Activated naive CD4-positive, alpha-beta T cell treated with Interleukin-2 at 50 U/mL for 16 hours (primary cell): Measurements from ENCODE around the gene SET.
A peak's percentile ranks its signal among the peaks of the same experiment; 100 is the strongest.
"Not testable (repeated sequence)": the region's sequence is repeated elsewhere in the genome, so short reads cannot be mapped to it uniquely, and the experiment has no call there.

Experiments used
- DNase-seq: peaks from one replicate; pipeline ENCODE4 v3.0.0-alpha.2; 2020

The SET gene

DNA sequence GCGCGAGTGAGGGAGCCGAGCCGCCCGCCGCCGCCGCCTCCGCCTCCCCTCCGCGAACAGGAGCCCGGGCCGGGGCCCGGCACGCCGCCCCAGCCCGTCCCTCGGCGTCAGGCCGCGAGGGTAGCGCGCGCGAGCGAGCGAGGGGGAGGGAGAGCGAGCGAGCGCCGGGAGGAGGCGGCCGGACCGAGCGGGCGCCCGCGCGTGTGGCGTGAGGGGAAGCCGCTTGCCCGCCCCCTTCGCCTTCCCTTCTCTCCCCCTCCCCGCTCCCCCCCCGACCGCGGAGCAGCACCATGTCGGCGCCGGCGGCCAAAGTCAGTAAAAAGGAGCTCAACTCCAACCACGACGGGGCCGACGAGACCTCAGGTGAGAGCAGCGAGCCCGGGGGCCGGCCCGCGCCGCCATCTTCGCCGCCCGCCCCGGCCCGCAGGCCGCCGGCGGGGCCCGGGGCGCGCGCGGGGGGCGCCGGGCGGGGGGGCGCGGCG, 312 bp downstream of the SET start:
- DNase-seq = peak; percentile 63

DNA sequence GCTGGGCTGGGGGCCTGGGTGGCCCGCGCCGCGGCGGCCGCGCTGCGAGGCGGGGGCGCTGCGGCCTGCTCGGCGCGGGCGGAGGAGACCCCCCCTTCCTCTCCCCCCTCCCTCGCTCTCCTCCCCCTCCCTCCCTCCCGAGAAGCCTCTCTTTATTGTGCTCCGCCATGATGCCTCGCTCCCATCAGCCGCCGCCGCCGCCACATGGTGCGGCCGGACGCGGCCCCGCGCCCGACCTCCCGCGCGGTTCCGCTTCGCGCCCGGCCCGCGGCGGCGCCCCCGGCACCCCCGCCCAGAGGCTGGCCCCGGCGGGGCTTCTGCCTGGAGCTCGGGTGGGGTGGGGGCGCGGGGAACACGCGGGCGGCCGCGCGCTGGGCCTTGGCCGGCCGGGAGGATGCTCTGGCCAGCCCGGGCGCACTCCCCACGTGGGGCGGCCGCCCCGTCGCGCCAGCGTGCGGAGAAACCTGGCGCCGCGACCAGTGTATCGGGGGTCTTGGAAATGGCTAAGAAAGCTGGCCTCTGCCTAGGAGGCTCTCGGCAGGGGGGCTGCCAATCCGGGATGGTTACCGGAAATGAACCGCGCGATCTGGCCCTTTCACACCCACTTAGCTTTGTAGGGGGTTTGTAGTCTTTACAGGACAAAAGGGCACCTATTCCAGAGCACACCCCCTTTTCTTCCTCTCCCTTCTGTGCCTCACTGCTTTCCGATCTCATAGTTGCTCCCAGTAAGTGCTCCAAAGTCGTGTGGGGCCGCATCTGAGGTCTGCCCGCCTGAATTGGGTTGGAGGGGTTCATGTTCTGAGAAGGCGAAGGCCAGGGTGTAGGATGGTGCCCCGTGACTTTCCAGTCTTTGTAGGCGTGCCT, 1.0 kb downstream of the SET start:
- peak; percentile 60 for DNase-seq

DNA sequence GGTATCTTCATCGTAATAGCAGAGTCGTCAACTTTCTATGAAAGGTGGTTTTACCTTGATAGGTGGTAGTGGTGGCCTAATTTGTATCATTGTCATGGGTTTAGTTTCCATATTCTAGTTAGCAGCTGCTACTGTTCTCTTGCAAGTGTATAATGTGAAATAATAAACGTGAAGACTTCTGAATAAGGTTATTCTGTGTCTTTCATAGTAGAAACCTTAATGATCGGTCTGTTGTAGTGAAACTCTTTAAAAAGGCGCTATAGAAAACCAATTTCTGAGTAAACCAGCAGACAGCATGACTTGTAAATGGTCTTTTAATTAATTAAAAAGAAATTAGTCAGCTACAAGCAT, 1.6 kb downstream of the SET start:
- DNase-seq = no peak

DNA sequence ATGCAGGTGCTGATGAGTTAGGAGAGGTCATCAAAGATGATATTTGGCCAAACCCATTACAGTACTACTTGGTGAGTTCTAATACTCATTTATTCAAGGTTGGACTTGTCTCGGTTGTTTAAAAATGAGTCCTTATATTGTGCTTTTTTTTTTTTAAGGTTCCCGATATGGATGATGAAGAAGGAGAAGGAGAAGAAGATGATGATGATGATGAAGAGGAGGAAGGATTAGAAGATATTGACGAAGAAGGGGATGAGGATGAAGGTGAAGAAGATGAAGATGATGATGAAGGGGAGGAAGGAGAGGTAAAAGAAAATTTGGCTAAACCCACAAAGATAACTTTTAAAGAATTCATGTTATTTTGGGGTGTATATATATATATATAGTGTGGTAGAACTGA, 4.7 kb downstream of the SET start:
- not testable (repeated sequence) for DNase-seq

DNA sequence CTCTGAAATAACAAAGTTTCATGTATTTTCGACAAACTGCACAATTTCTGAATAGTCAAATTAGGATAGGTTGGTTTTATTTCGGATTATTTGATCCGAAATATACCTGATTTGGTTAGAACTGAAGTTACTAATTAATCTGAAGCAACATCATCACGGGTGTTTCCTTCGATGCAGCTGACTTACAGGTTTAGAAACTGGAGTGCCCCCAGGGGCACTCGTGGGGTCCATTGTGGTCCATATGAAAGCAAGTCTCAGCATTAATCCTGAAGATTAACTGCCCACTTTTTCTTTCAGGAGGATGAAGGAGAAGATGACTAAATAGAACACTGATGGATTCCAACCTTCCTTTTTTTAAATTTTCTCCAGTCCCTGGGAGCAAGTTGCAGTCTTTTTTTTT, 5.3 kb downstream of the SET start:
- no peak for DNase-seq

DNA sequence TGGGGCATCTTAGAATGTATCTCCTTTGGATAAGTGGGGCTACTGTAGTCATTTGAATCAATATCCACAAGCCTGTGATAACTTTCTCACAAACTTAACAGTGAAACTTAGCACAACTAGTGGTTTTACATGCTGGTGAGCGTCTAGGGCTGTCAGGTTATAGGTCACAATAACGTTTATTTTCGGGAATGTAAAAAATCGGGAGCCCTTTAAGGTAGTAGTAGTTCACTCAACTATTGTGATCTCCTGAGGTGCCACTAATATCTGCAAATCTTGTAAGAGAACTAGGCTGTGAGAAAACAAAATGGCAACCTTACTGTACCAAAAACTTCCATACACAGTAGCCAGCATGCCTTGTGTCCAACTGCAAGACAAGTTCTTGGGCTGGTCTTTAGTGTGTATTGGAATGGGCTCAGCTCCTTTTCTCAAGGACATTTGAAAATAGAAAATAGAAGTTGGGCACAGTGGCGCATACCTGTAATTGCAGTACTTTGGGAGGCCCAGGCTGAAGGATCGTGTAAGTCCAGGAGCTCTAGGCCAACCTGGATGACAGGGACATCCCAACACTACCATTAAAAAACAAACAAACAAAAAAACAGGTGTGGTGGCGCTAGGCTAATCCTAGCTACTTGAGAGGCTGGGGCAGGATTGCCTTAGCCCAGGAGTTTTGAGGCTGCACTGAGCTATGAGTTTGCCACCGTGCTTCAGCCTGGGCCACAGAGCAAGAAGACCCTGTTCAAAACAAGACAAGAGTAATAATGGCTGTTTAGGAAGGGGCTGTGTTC, 8.1 kb downstream of the SET start:
- no peak for DNase-seq

DNA sequence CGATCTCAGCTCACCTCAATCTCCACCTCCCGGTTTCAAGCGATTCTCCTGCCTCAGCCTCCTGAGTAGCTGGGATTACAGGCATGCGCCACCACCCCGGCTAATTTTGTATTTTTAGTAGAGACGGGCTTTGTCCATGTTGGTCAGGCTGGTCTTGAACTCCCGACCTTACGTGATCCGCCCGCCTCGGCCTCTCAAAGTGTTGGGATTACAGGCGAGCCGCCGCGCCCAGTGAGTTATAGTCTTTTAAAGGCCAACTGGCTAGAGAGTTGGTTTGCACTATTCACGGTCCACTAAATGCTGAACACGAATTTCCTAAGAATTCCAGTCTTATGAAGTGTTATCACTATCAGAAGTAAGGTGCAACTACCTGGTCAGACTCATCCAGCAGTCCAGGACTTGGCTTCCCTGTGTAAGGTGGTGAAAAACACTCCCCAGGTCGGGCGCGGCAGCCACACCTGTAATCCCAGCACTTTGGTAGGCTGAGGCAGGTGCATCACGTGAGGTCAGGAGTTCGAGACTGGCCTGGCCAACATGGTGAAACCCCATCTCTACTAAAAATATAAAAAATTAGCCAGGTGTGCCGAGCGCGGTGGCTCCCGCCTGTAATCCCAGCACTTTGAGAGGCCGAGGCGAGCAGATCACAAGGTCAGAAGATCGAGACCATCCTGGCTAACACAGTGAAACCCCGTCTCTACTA, 10.2 kb downstream of the SET start:
- not testable (repeated sequence) for DNase-seq

DNA sequence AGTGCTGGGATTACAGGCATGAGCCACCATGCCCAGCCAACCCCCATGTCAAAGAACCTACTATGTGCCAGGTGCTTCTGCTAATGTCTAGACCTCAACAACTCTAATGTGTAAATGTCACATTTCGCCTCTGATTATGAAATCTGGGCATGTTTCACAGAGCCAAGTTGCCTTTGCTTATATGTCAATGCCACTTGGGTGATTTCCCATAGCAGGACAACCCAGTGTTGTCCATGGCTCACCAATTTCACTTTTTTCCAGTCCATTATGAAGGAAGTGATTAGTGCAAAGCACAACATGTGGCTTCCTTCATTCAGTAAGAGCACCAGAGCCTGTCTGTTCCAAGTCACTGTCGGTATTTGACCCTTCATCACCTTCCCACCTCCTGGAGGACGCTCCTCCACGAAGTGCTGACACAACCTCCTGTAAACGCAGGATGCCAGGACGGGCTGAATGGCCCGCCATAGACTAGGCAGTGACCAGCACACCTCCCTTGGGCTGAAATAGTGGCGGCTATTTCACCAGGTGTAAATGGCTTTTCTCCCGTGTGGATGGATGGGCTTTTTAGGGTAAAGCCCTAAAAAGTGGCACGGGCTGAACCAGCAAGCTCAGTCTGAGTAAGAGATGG, 12.3 kb downstream of the SET start:
- DNase-seq = no peak

DNA sequence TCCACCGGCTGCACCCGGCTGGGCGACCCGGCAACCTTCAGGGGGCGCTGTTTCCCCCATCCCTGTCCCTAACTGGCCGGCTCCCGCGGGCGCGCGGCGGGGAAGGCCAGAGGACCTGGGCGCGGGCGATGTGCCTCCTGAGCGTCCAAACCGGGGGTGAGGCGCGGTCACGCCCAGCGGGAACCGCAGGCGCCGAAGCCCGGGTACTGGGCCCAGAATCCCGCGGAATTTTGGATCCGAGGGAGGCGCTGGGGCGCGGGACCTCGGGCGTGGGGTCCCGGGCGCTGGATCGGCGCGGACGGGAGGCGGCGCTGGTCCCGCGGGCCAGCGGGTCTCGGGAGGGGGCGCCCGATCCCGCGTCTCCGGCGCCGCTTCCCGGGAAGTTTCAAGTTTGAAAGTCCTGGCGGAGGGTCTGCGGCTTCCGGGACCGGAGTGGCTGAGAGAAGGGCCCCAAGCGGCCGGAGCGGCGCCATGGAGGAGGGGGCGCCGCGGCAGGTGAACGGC, 13.5 kb downstream of the SET start, which contains the start of gene PKN3:
Gene PKN3 (plus strand): TSS at position 59 of the 504 bp plus-strand sequence. CDS start 413 bp downstream, at position 472.
- peak; percentile 88 for DNase-seq

DNA sequence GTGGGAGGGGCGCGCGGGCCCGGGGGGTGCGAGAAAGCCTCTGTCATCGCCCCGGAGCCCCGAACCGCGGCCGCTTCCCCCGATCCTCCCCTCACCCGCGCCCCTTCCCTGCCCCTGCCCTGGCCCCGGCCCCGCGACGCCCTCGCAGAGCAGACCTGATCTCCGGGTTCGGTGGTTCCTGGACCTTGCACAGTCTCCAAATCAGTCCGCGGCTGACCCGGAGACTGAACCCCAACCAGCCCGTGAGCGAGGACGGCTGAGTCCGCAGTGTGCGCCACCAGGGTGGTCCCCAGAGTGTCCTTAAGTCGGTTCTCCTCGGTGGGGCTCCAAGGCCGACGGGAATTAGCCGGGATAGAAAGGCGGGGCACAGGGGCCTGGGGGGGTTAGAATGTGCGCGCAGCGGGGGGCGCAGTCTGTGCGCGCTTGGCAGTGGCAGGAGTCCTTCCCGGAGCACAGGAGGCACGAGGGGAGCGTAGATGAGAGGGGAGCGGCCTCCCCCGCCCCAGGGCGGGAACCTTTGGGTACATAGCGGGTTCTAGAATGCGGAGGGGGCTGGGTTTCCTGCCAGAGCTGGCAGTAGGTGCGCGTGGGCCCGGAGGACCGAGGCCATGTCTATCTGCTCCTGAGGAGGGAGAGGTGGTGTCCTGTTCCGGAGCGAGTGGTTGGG, 14.1 kb downstream of the SET start:
- peak; percentile 31 for DNase-seq

DNA sequence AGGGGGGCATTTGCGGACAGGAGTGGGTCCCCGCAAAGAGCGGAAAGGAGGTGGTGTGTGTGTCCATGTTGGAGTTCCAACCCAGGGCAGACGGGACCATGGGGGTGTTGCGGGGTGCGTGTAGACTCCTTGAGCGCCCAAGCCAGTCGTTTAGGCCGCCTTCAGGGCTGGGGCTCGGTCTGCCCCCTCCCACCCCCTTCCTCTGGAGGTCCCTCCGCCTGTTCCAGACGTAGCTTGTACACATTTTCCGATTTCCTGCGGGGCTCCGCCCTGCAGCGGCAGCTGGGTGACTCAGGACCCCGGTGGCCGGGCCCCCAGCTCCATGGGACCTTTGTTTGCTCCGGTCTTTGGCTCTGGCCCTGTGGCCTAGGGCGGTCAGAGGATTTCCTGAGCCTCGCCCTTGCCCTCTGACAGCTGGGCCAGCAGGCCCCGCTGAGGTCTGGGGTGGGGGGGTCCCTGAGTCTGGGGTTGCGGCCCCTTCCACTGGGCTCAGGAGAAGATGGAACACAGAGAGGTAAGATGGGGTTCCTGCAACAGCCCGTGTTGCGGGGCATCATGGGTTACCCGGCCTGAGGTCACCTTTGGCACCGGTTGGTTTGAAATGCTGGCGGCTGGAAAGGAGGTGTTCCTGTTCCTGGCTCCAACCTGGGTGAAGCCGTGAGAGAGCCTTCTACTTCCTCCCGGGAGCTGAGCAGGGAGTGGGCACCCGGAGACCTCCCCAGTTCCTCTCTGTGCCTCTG, 14.8 kb downstream of the SET start:
- DNase-seq = no peak

DNA sequence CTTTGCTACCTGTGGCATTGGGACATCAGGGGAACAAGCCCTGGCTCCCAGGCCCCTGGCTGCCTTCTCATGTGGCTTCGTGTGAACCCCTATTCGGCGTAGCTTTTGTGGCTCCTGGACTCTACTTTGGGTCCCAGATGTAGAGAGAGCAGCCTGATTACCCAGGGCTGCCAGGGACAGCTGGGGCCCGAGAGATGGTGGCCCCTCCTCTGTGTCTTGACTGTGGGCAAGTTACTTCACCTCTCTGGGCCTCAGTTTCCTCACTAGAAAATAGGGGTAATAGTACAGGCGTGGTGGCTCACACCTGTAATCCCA, 15.3 kb downstream of the SET start:
- no peak for DNase-seq

DNA sequence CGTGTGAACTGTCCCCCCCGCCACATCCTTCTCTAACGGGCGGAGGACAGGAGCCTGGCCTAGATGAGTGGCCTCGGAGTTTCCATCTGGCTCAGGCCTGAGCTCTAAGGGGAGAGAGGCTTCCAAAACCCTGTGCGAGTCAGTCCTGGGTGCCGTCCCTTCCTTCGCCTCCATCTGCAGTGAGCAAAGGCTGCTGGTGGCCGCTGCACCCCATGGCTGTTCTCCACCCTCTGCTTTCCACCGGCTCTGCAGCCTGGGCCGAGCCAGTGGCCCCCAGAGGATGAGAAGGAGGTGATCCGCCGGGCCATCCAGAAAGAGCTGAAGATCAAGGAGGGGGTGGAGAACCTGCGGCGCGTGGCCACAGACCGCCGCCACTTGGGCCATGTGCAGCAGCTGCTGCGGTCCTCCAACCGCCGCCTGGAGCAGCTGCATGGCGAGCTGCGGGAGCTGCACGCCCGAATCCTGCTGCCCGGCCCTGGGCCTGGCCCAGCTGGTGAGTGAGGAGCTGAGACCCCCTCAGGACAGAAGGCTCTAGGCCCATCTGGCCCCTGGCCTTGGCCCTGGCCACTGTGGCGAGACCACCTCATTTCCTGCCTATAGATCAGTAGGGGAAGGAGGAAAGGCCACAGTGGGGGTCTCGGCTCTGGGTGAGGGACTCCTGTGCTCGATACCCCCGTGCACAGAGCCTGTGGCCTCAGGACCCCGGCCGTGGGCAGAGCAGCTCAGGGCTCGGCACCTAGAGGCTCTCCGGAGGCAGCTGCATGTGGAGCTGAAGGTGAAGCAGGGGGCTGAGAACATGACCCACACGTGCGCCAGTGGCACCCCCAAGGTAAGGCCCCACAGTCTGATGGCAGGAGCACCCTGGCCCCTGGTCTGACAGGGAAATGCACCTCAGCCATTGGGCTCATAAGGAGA, 16.3 kb downstream of the SET start:
- DNase-seq = no peak

DNA sequence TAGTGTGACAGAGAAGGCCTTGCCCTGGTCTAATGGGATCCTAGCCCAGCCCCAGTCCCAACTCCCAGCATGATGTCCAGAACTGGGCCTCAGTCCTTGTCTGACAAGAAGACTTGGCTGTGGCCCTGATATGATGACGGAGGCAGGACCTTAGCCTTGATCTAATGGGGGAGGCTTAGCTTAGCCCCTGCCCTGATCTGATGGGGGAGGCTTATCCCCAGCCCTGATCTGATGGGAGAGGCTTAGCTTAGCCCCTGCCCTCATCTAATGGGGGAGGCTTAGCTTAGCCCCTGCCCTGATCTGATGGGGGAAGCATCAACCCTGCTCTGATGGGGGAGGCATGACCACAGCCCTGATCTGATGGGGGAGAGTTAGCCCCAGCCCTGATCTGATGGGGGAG, 17.0 kb downstream of the SET start:
- DNase-seq = no peak

DNA sequence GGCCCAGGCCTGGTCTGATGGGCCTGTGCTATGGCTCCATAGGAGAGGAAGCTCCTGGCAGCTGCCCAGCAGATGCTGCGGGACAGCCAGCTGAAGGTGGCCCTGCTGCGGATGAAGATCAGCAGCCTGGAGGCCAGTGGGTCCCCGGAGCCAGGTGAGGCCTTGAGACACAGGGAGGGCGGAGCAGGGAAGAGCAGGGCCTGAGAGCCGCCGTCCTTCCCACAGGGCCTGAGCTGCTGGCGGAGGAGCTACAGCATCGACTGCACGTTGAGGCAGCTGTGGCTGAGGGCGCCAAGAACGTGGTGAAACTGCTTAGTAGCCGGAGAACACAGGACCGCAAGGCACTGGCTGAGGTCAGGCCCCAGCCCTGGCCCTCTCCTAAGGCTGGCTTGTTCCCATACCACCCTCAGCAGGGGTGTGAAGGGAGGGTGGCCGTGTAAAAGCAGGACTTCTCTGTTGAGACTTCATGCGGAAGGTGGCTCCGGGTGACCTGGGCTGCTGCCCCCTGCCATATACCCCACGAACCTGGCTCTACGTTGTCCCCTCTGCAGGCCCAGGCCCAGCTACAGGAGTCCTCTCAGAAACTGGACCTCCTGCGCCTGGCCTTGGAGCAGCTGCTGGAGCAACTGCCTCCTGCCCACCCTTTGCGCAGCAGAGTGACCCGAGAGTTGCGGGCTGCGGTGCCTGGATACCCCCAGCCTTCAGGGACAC, 17.8 kb downstream of the SET start:
- DNase-seq = no peak

DNA sequence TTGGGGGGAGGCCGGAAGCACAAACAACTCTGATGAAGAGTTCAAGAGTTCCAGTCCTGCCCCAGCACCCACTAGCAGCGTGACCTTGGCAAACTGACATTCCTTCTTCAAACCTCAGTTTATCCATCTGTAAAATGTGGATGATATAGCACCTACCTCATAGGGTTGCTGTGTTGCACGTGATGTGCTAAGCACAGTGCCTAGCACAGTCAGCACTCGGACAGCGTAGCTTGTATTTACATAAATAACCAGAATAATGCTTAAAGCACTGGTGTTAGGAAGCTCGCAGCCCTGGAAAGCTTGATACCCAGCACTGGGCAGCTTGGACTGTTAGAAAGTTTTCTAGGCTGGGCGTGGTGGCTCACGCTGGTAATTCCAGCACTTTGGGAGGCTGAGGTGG, 18.4 kb downstream of the SET start:
- no peak for DNase-seq

DNA sequence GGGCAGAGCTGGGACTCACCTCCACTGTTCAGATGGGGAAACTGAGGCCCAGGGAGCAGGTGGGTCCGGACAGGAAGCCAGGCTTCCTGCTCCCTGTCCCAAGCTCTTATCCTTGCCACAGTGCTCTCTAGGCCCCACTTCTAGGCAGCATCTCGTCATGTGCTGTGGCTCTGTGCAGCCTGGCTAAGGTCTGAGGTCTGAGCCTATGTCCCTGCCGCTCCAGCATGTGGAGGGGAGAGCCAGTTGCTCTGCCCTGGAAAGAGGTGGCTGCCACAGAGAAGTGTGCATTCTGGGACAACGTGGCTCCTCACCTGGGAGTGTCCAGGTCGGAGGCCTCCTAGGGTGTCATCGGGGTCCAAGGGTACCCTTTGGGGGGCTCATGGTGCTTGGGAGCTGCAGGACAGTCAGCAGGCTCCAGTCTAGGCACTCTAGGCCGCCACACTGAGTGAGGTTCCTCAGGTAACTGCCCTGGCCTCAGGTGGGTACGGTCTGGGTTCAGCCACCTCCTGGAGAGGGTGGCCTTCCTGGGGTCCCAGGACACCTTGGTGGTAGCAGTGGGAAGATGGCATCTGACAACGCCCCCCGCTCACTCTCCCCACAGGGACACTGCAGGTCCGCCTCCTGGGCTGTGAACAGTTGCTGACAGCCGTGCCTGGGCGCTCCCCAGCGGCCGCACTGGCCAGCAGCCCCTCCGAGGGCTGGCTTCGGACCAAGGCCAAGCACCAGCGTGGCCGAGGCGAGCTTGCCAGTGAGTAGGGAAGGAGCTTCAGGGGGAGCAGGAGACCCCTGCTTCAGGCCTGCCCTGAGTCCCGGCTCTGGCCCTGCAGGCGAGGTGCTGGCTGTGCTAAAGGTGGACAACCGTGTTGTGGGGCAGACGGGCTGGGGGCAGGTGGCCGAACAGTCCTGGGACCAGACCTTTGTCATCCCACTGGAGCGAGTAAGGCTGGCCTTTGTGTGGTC, 23.7 kb downstream of the SET start:
- DNase-seq = no peak

DNA sequence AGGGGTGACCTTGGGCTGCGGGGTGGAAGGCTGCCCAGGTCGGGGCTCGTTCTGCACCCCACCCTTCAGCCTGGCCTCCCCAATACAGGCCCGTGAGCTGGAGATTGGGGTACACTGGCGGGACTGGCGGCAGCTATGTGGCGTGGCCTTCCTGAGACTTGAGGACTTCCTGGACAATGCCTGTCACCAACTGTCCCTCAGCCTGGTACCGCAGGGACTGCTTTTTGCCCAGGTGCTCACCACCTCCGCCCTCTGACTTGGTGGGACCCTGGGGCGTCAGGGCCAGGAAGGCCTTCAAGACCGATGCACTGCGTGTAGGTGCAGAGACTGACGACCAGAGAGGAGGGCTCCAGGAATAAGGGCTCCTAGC, 24.4 kb downstream of the SET start:
- no peak for DNase-seq
